ENCODE results near the gene ARGLU1.

Gene ARGLU1

DNA sequence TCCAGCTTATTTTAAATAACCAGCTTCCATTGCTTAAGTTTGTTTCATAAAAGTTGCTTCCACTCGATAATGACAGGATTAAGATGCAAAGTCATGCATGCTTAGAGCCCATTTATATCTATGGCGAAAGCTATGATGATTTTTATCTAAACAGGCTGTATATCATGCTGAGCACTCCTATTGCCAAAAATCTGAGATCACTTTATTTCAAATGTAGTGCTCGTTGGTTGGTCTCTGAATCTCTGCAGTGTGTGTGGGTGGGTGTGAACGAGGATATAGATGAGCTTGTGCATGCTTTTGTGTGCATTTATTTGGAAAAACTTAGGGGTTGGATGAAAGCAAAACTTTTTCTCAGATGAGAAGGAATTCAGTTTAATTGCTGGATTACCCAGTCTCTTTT, 27.0 kb upstream of the ARGLU1 start:
- Histone ChIP-seq H3K9me3 (ENCODE audit: insufficient read depth, low read depth, low read length) (peaks cover 2% of the 10 kb centered on the region), H3K23ac (ENCODE audit: low read length) (no peak overlapping the region), H3K14ac (ENCODE audit: low read length) (no peak overlapping the region), H3K79me2 (ENCODE audit: control insufficient read depth, insufficient read depth, low read length, poor library complexity) (no peaks in the 10 kb centered on the region), H2BK5ac (ENCODE audit: low read depth, low read length, poor library complexity) (no peak overlapping the region), H3K27ac (ENCODE audit: low read depth, low read length) (no peak overlapping the region), H3K27me3 (ENCODE audit: insufficient read depth, low read length) (no peaks in the 10 kb centered on the region), H2AK5ac (ENCODE audit: low read length) (no peak overlapping the region), H3K18ac (ENCODE audit: low read length) (no peak overlapping the region), H3K4me1 (ENCODE audit: control insufficient read depth in 1 of 2, insufficient read depth in 2 of 2, low read length in 2 of 2) (no peaks in the 10 kb centered on the region), H3K4me3 (ENCODE audit: low read depth, low read length) (no peak overlapping the region), H2BK12ac (ENCODE audit: low read length) (no peak overlapping the region), H4K8ac (ENCODE audit: low read depth, low read length) (no peak overlapping the region), H3K4ac (ENCODE audit: low read depth, low read length) (no peak overlapping the region), H3K79me1 (ENCODE audit: low read length) (no peaks in the 10 kb centered on the region), H4K12ac (ENCODE audit: low read depth, low read length) (no peak overlapping the region), H3K9ac (ENCODE audit: low read length) (no peak overlapping the region), H2AFZ (ENCODE audit: insufficient read depth, low read length, poor library complexity) (no peak overlapping the region), H2BK120ac (ENCODE audit: insufficient read depth, low read length, poor library complexity) (no peak overlapping the region), H3K36me3 (ENCODE audit: control insufficient read depth in 1 of 2, insufficient read depth in 2 of 2, low read length in 2 of 2) (peaks cover 0 to 2% of the 10 kb centered on the region in 2 experiments), H4K91ac (ENCODE audit: low read depth, low read length) (no peak overlapping the region), H3K4me2 (ENCODE audit: low read length) (no peak overlapping the region)
- WGBS (ENCODE audit: extremely low coverage, insufficient coverage, insufficient read length): no CpG with 5 or more reads among the region's 4 CpGs
- no peak for DNase-seq

DNA sequence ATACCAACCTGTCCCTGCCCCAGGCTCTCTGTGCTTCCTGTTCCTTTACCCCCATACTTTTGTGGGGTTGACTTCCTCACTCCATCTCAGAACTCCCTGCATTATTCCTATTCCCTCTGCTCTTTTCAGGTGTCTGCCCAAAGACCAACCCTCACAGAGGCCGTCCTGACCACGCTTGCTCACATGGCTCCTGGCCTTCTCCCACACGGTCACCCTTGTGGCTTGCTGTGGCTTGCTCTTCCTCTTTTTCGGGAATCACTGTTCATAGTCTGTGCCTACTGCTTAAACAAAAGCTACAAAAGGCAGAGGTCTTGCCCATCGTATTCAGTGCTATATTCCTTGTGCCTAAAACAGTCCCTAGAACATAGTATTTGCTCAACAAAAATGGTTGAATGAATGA, 25.2 kb upstream of the ARGLU1 start:
- Histone ChIP-seq H3K27ac (ENCODE audit: low read depth, low read length) (no peak overlapping the region), H4K91ac (ENCODE audit: low read depth, low read length) (no peak overlapping the region), H2AK5ac (ENCODE audit: low read length) (no peak overlapping the region), H3K4me2 (ENCODE audit: low read length) (no peak overlapping the region), H3K4me1 (ENCODE audit: control insufficient read depth in 1 of 2, insufficient read depth in 2 of 2, low read length in 2 of 2) (no peaks in the 10 kb centered on the region), H3K18ac (ENCODE audit: low read length) (no peak overlapping the region), H2BK5ac (ENCODE audit: low read depth, low read length, poor library complexity) (no peak overlapping the region), H3K23ac (ENCODE audit: low read length) (no peak overlapping the region), H3K79me1 (ENCODE audit: low read length) (no peaks in the 10 kb centered on the region), H4K8ac (ENCODE audit: low read depth, low read length) (no peak overlapping the region), H3K79me2 (ENCODE audit: control insufficient read depth, insufficient read depth, low read length, poor library complexity) (no peaks in the 10 kb centered on the region), H3K4ac (ENCODE audit: low read depth, low read length) (no peak overlapping the region), H3K27me3 (ENCODE audit: insufficient read depth, low read length) (no peaks in the 10 kb centered on the region), H3K9ac (ENCODE audit: low read length) (no peak overlapping the region), H4K12ac (ENCODE audit: low read depth, low read length) (no peak overlapping the region), H3K14ac (ENCODE audit: low read length) (no peak overlapping the region), H3K4me3 (ENCODE audit: low read depth, low read length) (no peak overlapping the region), H2AFZ (ENCODE audit: insufficient read depth, low read length, poor library complexity) (no peak overlapping the region), H3K36me3 (ENCODE audit: control insufficient read depth in 1 of 2, insufficient read depth in 2 of 2, low read length in 2 of 2) (peaks cover 0 to 2% of the 10 kb centered on the region in 2 experiments), H3K9me3 (ENCODE audit: insufficient read depth, low read depth, low read length) (peaks cover 2% of the 10 kb centered on the region), H2BK120ac (ENCODE audit: insufficient read depth, low read length, poor library complexity) (no peak overlapping the region), H2BK12ac (ENCODE audit: low read length) (no peak overlapping the region)
- no CpG with 5 or more reads among the region's 5 CpGs for WGBS (ENCODE audit: extremely low coverage, insufficient coverage, insufficient read length)
- DNase-seq: no peak

DNA sequence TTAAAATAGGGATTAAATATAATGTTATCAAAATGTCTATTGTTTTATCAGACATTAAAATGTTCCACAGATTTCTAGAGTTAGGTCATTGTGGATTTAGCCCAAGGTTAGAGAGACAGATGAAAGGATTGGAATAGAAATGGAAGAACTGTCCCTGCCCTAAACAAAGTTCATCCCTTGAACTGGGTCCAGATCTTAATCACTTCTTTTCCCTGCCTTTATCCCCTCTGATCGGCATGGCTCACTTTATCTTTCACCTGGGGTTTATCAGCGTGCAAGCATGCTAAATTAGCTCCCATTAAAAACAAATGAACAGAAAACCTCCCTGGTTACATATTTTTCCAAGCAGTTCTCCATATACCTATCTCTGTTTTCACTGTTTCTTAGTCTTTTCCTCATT, 23.4 kb upstream of the ARGLU1 start:
- H4K8ac ChIP-seq (ENCODE audit: low read depth, low read length): no peak overlapping the region
- WGBS (ENCODE audit: extremely low coverage, insufficient coverage, insufficient read length): no CpG with 5 or more reads among the region's 2 CpGs
- no peak overlapping the region for H3K4ac ChIP-seq (ENCODE audit: low read depth, low read length)
- no peak overlapping the region for H4K12ac ChIP-seq (ENCODE audit: low read depth, low read length)
- no peak overlapping the region for H2BK12ac ChIP-seq (ENCODE audit: low read length)
- DNase-seq: no peak
- H3K4me2 ChIP-seq (ENCODE audit: low read length): no peak overlapping the region
- no peak overlapping the region for H3K4me3 ChIP-seq (ENCODE audit: low read depth, low read length)
- no peak overlapping the region for H3K27ac ChIP-seq (ENCODE audit: low read depth, low read length)
- no peak overlapping the region for H2AK5ac ChIP-seq (ENCODE audit: low read length)
- no peak overlapping the region for H3K9ac ChIP-seq (ENCODE audit: low read length)
- H3K9me3 ChIP-seq (ENCODE audit: insufficient read depth, low read depth, low read length): peaks cover 2% of the 10 kb centered on the region
- no peak overlapping the region for H3K14ac ChIP-seq (ENCODE audit: low read length)
- H2AFZ ChIP-seq (ENCODE audit: insufficient read depth, low read length, poor library complexity): no peak overlapping the region
- H3K23ac ChIP-seq (ENCODE audit: low read length): no peak overlapping the region
- H3K79me2 ChIP-seq (ENCODE audit: control insufficient read depth, insufficient read depth, low read length, poor library complexity): no peaks in the 10 kb centered on the region
- H2BK5ac ChIP-seq (ENCODE audit: low read depth, low read length, poor library complexity): no peak overlapping the region
- H3K36me3 ChIP-seq (ENCODE audit: control insufficient read depth in 1 of 2, insufficient read depth in 2 of 2, low read length in 2 of 2): peaks cover 0 to 2% of the 10 kb centered on the region in 2 experiments
- no peaks in the 10 kb centered on the region for H3K79me1 ChIP-seq (ENCODE audit: low read length)
- H3K27me3 ChIP-seq (ENCODE audit: insufficient read depth, low read length): no peaks in the 10 kb centered on the region
- no peaks in the 10 kb centered on the region for H3K4me1 ChIP-seq (ENCODE audit: control insufficient read depth in 1 of 2, insufficient read depth in 2 of 2, low read length in 2 of 2)
- H4K91ac ChIP-seq (ENCODE audit: low read depth, low read length): no peak overlapping the region
- no peak overlapping the region for H3K18ac ChIP-seq (ENCODE audit: low read length)
- H2BK120ac ChIP-seq (ENCODE audit: insufficient read depth, low read length, poor library complexity): no peak overlapping the region

DNA sequence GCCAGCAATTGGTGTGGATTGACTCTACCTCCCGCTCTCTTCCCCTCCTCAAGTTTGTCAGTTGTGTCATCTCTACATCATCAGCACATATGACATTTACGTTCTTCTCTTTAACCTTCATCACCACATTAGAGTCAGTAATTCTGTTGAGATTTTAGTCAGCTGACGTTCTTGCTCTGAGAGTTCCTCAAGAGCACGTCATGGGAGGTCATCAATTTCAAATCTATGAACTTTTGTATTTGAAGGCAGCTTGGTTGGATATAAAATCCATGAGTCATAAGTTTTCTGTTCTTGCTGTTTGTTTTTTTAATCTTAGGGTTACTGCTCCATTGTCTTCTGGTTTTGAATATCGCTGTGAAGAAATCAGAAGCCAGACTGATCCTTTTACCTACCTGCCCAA, 21.8 kb upstream of the ARGLU1 start:
- no peak overlapping the region for H3K4me2 ChIP-seq (ENCODE audit: low read length)
- H3K79me1 ChIP-seq (ENCODE audit: low read length): no peaks in the 10 kb centered on the region
- H2AFZ ChIP-seq (ENCODE audit: insufficient read depth, low read length, poor library complexity): no peak overlapping the region
- H2BK5ac ChIP-seq (ENCODE audit: low read depth, low read length, poor library complexity): no peak overlapping the region
- no CpG with 5 or more reads among the region's 5 CpGs for WGBS (ENCODE audit: extremely low coverage, insufficient coverage, insufficient read length)
- H3K9ac ChIP-seq (ENCODE audit: low read length): no peak overlapping the region
- no peak overlapping the region for H3K27ac ChIP-seq (ENCODE audit: low read depth, low read length)
- no peak for DNase-seq
- H2BK12ac ChIP-seq (ENCODE audit: low read length): no peak overlapping the region
- H3K79me2 ChIP-seq (ENCODE audit: control insufficient read depth, insufficient read depth, low read length, poor library complexity): no peaks in the 10 kb centered on the region
- no peak overlapping the region for H3K14ac ChIP-seq (ENCODE audit: low read length)
- H3K9me3 ChIP-seq (ENCODE audit: insufficient read depth, low read depth, low read length): peaks cover 5% of the 10 kb centered on the region
- H3K23ac ChIP-seq (ENCODE audit: low read length): no peak overlapping the region
- no peak overlapping the region for H3K18ac ChIP-seq (ENCODE audit: low read length)
- H2AK5ac ChIP-seq (ENCODE audit: low read length): no peak overlapping the region
- no peaks in the 10 kb centered on the region for H3K4me1 ChIP-seq (ENCODE audit: control insufficient read depth in 1 of 2, insufficient read depth in 2 of 2, low read length in 2 of 2)
- no peak overlapping the region for H4K91ac ChIP-seq (ENCODE audit: low read depth, low read length)
- no peak overlapping the region for H3K4me3 ChIP-seq (ENCODE audit: low read depth, low read length)
- no peak overlapping the region for H3K4ac ChIP-seq (ENCODE audit: low read depth, low read length)
- no peak overlapping the region for H4K8ac ChIP-seq (ENCODE audit: low read depth, low read length)
- H3K36me3 ChIP-seq (ENCODE audit: control insufficient read depth in 1 of 2, insufficient read depth in 2 of 2, low read length in 2 of 2): no peaks in the 10 kb centered on the region
- H3K27me3 ChIP-seq (ENCODE audit: insufficient read depth, low read length): no peaks in the 10 kb centered on the region
- H2BK120ac ChIP-seq (ENCODE audit: insufficient read depth, low read length, poor library complexity): no peak overlapping the region
- H4K12ac ChIP-seq (ENCODE audit: low read depth, low read length): no peak overlapping the region

Data from trophoblast cell (in vitro differentiated cells and primary cell).